ENCODE data around the gene SURF1.

Gene SURF1

GRCh38 chr9:133341369-133342068 lies 14.8 kb downstream of the SURF1 start:
- no peak overlapping the region for H3K27ac ChIP-seq (ENCODE audit: poor library complexity, severe bottlenecking)
- ATAC-seq (ENCODE audit: low read depth) (no peak), DNase-seq (ENCODE audit: low spot score) (no peak)
- no peak for TF ChIP-seq CTCF (IDR thresholded peaks at IDR 0.05; ENCODE audit: poor library complexity, severe bottlenecking)
- H3K9me3 ChIP-seq (ENCODE audit: severe bottlenecking), result no peaks in the 10 kb centered on the region
- no peak overlapping the region for H3K4me3 ChIP-seq (ENCODE audit: severe bottlenecking)
- peaks cover 70% of the 10 kb centered on the region for H3K36me3 ChIP-seq (ENCODE audit: low read depth)
- H3K4me1 ChIP-seq (ENCODE audit: insufficient read depth, poor library complexity, severe bottlenecking), result no peaks in the 10 kb centered on the region
- H3K27me3 ChIP-seq (ENCODE audit: insufficient read depth, poor library complexity, severe bottlenecking), result no peaks in the 10 kb centered on the region

GRCh38 chr9:133340916-133341315 lies 15.4 kb downstream of the SURF1 start:
- Histone ChIP-seq H3K36me3 (ENCODE audit: low read depth) (peaks cover 65% of the 10 kb centered on the region), H3K4me1 (ENCODE audit: insufficient read depth, poor library complexity, severe bottlenecking) (no peaks in the 10 kb centered on the region), H3K4me3 (ENCODE audit: severe bottlenecking) (no peak overlapping the region), H3K27ac (ENCODE audit: poor library complexity, severe bottlenecking) (no peak overlapping the region), H3K27me3 (ENCODE audit: insufficient read depth, poor library complexity, severe bottlenecking) (no peaks in the 10 kb centered on the region), H3K9me3 (ENCODE audit: severe bottlenecking) (no peaks in the 10 kb centered on the region)
- no peak for ATAC-seq (ENCODE audit: low read depth)
- DNase-seq (ENCODE audit: low spot score), result no peak
- no peak for TF ChIP-seq CTCF (IDR thresholded peaks at IDR 0.05; ENCODE audit: poor library complexity, severe bottlenecking)

- no peaks in the 10 kb centered on the region for H3K27me3 ChIP-seq (ENCODE audit: insufficient read depth, poor library complexity, severe bottlenecking)
- no peak for DNase-seq (ENCODE audit: low spot score)
- no peak for TF ChIP-seq CTCF (IDR thresholded peaks at IDR 0.05; ENCODE audit: poor library complexity, severe bottlenecking)
- ATAC-seq (ENCODE audit: low read depth), result no peak
- H3K27ac ChIP-seq (ENCODE audit: poor library complexity, severe bottlenecking), result no peak overlapping the region
- H3K9me3 ChIP-seq (ENCODE audit: severe bottlenecking), result no peaks in the 10 kb centered on the region
- H3K36me3 ChIP-seq (ENCODE audit: low read depth), result peaks cover 58% of the 10 kb centered on the region
- H3K4me1 ChIP-seq (ENCODE audit: insufficient read depth, poor library complexity, severe bottlenecking), result no peaks in the 10 kb centered on the region
- H3K4me3 ChIP-seq (ENCODE audit: severe bottlenecking), result no peak overlapping the region
These were observed 16.0 kb downstream of the SURF1 start for GRCh38 chr9:133340256-133340655.

GRCh38 chr9:133339641-133340040 lies 16.6 kb downstream of the SURF1 start:
- no peak for TF ChIP-seq CTCF (IDR thresholded peaks at IDR 0.05; ENCODE audit: poor library complexity, severe bottlenecking)
- Histone ChIP-seq H3K9me3 (ENCODE audit: severe bottlenecking) (no peaks in the 10 kb centered on the region), H3K36me3 (ENCODE audit: low read depth) (peaks cover 56% of the 10 kb centered on the region), H3K27me3 (ENCODE audit: insufficient read depth, poor library complexity, severe bottlenecking) (no peaks in the 10 kb centered on the region), H3K27ac (ENCODE audit: poor library complexity, severe bottlenecking) (no peak overlapping the region), H3K4me1 (ENCODE audit: insufficient read depth, poor library complexity, severe bottlenecking) (no peaks in the 10 kb centered on the region), H3K4me3 (ENCODE audit: severe bottlenecking) (no peak overlapping the region)
- DNase-seq (ENCODE audit: low spot score), result no peak
- ATAC-seq (ENCODE audit: low read depth), result no peak
